AG09309 (cell line): ENCODE results near the gene COG6.

Experiments used
- DNase-seq: peaks from one replicate; pipeline ENCODE4 v3.0.0-alpha.2; 2010; ENCODE audit warnings: low read depth
- H3K4me3 ChIP-seq: 2 replicates; pipeline ENCODE4 v1.5.1; 2011; ENCODE audit warnings: mild to moderate bottlenecking, low read depth, low read length, moderate library complexity; ENCODE audit not compliant: control insufficient read depth
- CTCF ChIP-seq: IDR thresholded peaks from 2 replicates; pipeline ENCODE4 v1.5.1; 2011; ENCODE audit warnings: mild to moderate bottlenecking, low read depth, low read length, inconsistent platforms; ENCODE audit not compliant: insufficient read depth, control insufficient read depth; ENCODE audit errors: missing control alignments

COG6 gene

GRCh38 chr13:39773833-39774232, 118.4 kb downstream of the COG6 start:
- H3K4me3 ChIP-seq, result no peak overlapping the region
- no peak for TF ChIP-seq CTCF
- no peak for DNase-seq

- TF ChIP-seq CTCF, result no peak
- DNase-seq, result peak; percentile 58
- H3K4me3 ChIP-seq, result no peak overlapping the region
Measured at GRCh38 chr13:39776439-39776838, 121.0 kb downstream of the COG6 start.

- no peak for DNase-seq
- TF ChIP-seq CTCF, result no peak
- no peak overlapping the region for H3K4me3 ChIP-seq
Measured at GRCh38 chr13:39777021-39777420, 121.6 kb downstream of the COG6 start.

- TF ChIP-seq CTCF, result peak; percentile 59
- H3K4me3 ChIP-seq, result no peak overlapping the region
- peak; percentile 87 for DNase-seq
Measured at GRCh38 chr13:39777527-39778061, 122.1 kb downstream of the COG6 start.

GRCh38 chr13:39779337-39780265, 124.1 kb downstream of the COG6 start:
- DNase-seq, result no peak
- H3K4me3 ChIP-seq, result no peak overlapping the region
- TF ChIP-seq CTCF, result no peak

- no peak for TF ChIP-seq CTCF
- no peak overlapping the region for H3K4me3 ChIP-seq
- no peak for DNase-seq
Measured at GRCh38 chr13:39780711-39781110, 125.2 kb downstream of the COG6 start.

- TF ChIP-seq CTCF, result no peak
- H3K4me3 ChIP-seq, result no peak overlapping the region
- DNase-seq, result no peak
Measured at GRCh38 chr13:39781381-39781780, 125.9 kb downstream of the COG6 start.
